HCT116 (cell line): ENCODE data around the gene KCNJ4.
"Not testable (repeated sequence)": the region's sequence is repeated elsewhere in the genome, so short reads cannot be mapped to it uniquely, and the experiment has no call there.

Experiments used
- ATF3 ChIP-seq: IDR thresholded peaks from 2 replicates; pipeline ENCODE4 v1.6.1; 2012
- CTCF ChIP-seq, 3 experiments: fragments of 200-600 bp in 1 of 3; sonication (generic) in 1 of 3; IDR thresholded peaks in 2 of 3; conservative IDR thresholded peaks in 1 of 3; 2 replicates each; pipeline ENCODE4 v1.5.1; 2012 to 2017; ENCODE audit warnings: low read depth in 2 of 3, low read length in 2 of 3, antibody characterized with exemption in 1 of 3, borderline replicate concordance in 1 of 3, control low read depth in 1 of 3, mild to moderate bottlenecking in 1 of 3, mixed read lengths in 1 of 3, mixed run types in 1 of 3, moderate library complexity in 1 of 3; ENCODE audit not compliant: insufficient read depth in 1 of 3
- EGR1 ChIP-seq: IDR thresholded peaks from 2 replicates; pipeline ENCODE4 v1.6.1; 2012; ENCODE audit warnings: low read depth
- EZH2 ChIP-seq: fragments of 200-600 bp; sonication (generic); IDR thresholded peaks from 2 replicates; pipeline ENCODE4 v1.6.1; 2017; ENCODE audit warnings: antibody characterized with exemption, mixed run types
- EZH2phosphoT487 ChIP-seq: fragments of 200-600 bp; IDR thresholded peaks from 2 replicates; pipeline ENCODE4 v1.6.1; 2018; ENCODE audit warnings: antibody characterized with exemption, borderline replicate concordance
- JUND ChIP-seq: IDR thresholded peaks from 2 replicates; pipeline ENCODE4 v1.6.1; 2012
- POLR2AphosphoS5 ChIP-seq: IDR thresholded peaks from 2 replicates; pipeline ENCODE4 v1.6.1; 2011; ENCODE audit warnings: mild to moderate bottlenecking, low read depth, low read length, moderate library complexity
- RAD21 ChIP-seq: IDR thresholded peaks from 2 replicates; pipeline ENCODE4 v1.6.1; 2012; ENCODE audit warnings: low read depth, mild to moderate bottlenecking
- SIN3A ChIP-seq: IDR thresholded peaks from 2 replicates; pipeline ENCODE4 v1.6.1; 2012; ENCODE audit warnings: low read depth
- TCF7L2 ChIP-seq: IDR thresholded peaks from 2 replicates; pipeline ENCODE4 v1.7.0; 2011; ENCODE audit warnings: borderline replicate concordance, inconsistent platforms; ENCODE audit not compliant: insufficient read depth, insufficient read length; ENCODE audit errors: extremely low read depth
- TF ChIP-seq, protein P1 (sequence below): IDR thresholded peaks from 2 replicates; pipeline ENCODE4 v1.6.1; 2012; ENCODE audit warnings: low read depth
- TF ChIP-seq, protein P2 (sequence below): IDR thresholded peaks from 2 replicates; pipeline ENCODE4 v1.6.1; 2012

DNA sequence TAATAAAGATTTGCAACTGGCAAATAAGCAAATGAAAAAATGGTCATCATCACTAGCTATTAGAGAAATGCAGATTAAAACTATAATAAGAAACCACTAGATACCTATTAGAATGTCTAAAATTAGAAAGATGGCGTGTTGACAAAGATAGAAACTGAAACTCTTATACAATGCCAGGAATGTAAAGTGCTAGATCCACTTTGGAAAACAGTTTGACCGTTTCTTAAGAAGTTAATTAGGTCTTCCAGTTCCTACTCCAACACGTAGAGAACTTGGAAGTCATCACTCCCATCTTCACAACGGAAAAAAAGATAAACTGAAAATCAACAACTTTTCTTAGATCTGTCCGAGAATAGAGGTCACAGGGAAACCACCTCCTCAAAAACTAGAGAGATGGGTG is 68.1 kb downstream of the KCNJ4 start:
- not testable (repeated sequence) for TF ChIP-seq RAD21; POLR2AphosphoS5; EGR1; JUND; CTCF (IDR thresholded peaks at IDR 0.05 in 2 of 3, conservative IDR thresholded peaks at IDR 0.05 in 1 of 3; ENCODE audit: borderline replicate concordance in 1 of 3, insufficient read depth in 1 of 3, low read depth in 2 of 3, low read length in 2 of 3); SIN3A; EZH2; TCF7L2; EZH2phosphoT487; ATF3
- TF ChIP-seq, protein P1, sequence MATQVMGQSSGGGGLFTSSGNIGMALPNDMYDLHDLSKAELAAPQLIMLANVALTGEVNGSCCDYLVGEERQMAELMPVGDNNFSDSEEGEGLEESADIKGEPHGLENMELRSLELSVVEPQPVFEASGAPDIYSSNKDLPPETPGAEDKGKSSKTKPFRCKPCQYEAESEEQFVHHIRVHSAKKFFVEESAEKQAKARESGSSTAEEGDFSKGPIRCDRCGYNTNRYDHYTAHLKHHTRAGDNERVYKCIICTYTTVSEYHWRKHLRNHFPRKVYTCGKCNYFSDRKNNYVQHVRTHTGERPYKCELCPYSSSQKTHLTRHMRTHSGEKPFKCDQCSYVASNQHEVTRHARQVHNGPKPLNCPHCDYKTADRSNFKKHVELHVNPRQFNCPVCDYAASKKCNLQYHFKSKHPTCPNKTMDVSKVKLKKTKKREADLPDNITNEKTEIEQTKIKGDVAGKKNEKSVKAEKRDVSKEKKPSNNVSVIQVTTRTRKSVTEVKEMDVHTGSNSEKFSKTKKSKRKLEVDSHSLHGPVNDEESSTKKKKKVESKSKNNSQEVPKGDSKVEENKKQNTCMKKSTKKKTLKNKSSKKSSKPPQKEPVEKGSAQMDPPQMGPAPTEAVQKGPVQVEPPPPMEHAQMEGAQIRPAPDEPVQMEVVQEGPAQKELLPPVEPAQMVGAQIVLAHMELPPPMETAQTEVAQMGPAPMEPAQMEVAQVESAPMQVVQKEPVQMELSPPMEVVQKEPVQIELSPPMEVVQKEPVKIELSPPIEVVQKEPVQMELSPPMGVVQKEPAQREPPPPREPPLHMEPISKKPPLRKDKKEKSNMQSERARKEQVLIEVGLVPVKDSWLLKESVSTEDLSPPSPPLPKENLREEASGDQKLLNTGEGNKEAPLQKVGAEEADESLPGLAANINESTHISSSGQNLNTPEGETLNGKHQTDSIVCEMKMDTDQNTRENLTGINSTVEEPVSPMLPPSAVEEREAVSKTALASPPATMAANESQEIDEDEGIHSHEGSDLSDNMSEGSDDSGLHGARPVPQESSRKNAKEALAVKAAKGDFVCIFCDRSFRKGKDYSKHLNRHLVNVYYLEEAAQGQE = not testable (repeated sequence)
- TF ChIP-seq, protein P2, sequence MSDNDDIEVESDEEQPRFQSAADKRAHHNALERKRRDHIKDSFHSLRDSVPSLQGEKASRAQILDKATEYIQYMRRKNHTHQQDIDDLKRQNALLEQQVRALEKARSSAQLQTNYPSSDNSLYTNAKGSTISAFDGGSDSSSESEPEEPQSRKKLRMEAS = not testable (repeated sequence)
